GM13977 (cell line): ENCODE data around the gene ASB18.

Source experiments
- DNase-seq: peaks from one replicate; pipeline ENCODE4 v3.0.0; 2012; ENCODE audit warnings: low spot score
- in situ Hi-C: fragments of 300-500 bp; cut with MboI; formaldehyde crosslinking; loops from one replicate; pipeline ENCODE4 v1.12.0; 2022; ENCODE audit warnings: low sequenced_read_pairs, low pct_unique_long_range_greater_than_20kb, mixed read lengths, inconsistent platforms; ENCODE audit not compliant: unreplicated experiment
- TF ChIP-seq, protein P1 (sequence below): IDR thresholded peaks from 2 replicates; pipeline ENCODE4 v1.5.1; 2012; ENCODE audit warnings: mild to moderate bottlenecking, control low read depth; ENCODE audit not compliant: insufficient read depth; ENCODE audit errors: extremely low read depth, missing control alignments

Gene ASB18

DNA sequence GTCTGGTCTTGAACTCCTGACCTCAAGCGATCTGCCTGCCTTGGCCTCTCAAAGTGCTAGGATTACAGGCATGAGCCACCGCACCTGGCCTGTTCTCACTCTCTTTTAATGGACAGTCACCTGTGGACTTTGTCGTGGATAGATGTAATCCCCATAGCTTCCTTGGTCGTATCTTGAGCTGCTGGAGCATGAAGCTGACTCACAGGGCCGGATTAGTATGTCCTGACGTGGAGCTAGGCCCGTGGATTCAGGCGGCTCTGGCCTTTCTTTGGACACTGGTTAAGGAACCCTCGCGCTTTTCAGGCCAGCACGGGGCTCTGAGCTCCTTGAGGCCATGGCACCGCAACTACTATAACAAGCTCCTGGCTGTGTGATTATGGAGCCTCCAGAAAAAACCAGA, 68.5 kb downstream of the ASB18 start:
- in situ Hi-C loops = loop anchor here (25.0 kb wide), 1 partner anchor 408 kb away; no protein-coding TSS in a partner anchor
- DNase-seq = no peak
- TF ChIP-seq, protein P1, sequence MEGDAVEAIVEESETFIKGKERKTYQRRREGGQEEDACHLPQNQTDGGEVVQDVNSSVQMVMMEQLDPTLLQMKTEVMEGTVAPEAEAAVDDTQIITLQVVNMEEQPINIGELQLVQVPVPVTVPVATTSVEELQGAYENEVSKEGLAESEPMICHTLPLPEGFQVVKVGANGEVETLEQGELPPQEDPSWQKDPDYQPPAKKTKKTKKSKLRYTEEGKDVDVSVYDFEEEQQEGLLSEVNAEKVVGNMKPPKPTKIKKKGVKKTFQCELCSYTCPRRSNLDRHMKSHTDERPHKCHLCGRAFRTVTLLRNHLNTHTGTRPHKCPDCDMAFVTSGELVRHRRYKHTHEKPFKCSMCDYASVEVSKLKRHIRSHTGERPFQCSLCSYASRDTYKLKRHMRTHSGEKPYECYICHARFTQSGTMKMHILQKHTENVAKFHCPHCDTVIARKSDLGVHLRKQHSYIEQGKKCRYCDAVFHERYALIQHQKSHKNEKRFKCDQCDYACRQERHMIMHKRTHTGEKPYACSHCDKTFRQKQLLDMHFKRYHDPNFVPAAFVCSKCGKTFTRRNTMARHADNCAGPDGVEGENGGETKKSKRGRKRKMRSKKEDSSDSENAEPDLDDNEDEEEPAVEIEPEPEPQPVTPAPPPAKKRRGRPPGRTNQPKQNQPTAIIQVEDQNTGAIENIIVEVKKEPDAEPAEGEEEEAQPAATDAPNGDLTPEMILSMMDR = no peak

- DNase-seq = no peak
- TF ChIP-seq, protein P1 = no peak
- in situ Hi-C loops = loop anchor here (25.0 kb wide), 1 partner anchor 407 kb away; no protein-coding TSS in a partner anchor
Observed at GRCh38 chr2:236194786-236195185, 69.4 kb downstream of the ASB18 start.

DNA sequence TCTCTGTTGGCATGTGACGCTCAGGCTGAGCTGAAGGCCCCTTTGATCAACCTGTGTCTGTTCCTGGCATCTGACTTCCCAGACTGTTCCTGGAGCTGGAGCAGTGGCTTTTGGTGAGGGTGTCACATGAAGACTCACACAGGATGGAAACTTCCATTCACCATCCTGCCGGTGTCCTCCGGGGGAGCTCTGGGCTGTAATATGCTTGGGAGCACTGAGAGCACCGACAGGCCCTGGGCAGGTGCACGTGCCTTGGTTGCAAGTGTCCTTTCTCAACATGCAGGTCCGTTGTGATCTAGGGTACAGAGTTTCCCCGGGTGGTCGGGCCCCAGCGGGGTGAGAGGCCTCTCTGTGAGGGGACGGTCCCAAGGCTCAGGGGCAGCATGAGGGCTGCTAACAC, 71.2 kb downstream of the ASB18 start:
- DNase-seq = no peak
- TF ChIP-seq, protein P1 = no peak
- in situ Hi-C loops = loop anchor here (25.0 kb wide), 1 partner anchor 406 kb away; no protein-coding TSS in a partner anchor

DNA sequence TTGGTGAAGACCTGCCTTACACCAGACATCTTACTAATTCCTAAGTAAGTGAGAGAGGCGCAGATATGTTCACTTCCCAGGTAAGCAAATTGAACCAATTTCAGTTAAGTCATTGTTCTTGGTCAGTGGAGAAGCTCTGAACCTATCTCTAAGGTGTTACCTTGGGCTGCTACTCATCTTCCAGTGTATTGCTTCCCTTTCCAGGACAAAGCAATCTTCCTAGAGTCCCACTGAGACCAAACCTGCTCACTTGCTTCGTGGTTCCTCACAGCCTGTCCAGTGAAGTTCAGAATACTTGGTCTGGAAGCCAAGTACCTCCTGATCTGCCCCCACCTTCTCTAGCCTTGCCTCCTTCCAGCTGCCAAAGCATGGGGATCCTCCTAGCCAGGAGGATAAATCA, 73.5 kb downstream of the ASB18 start:
- TF ChIP-seq, protein P1 = no peak
- in situ Hi-C loops = loop anchor here (25.0 kb wide), 1 partner anchor 403 kb away; no protein-coding TSS in a partner anchor
- no peak for DNase-seq

DNA sequence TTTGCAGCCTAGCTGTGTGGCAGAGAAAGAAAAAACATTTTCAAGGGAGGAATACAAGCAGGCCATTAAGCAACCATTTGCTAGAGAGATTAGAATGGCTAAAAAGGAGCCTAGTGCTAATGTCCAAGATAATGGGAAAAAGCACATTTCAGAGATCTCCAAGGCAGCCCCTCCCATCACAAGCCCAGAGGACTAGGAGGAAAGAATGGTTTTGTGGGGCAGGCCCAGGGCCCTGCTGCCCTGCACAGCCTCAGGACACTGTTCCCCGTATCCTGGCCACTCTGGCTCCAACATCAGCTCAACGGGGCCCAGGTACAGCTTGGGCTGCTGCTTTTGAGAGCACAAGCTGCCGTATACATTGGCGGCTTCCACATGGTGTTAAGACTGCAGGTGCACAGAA, 79.5 kb downstream of the ASB18 start:
- in situ Hi-C loops = loop anchor here (25.0 kb wide), 1 partner anchor 397 kb away; no protein-coding TSS in a partner anchor
- TF ChIP-seq, protein P1 = no peak
- no peak for DNase-seq

- in situ Hi-C loops = loop anchor here (25.0 kb wide), 1 partner anchor 394 kb away; no protein-coding TSS in a partner anchor
- peak; percentile 67 for DNase-seq
- TF ChIP-seq, protein P1 = peak; percentile 52
Observed at GRCh38 chr2:236180831-236181453, 83.3 kb downstream of the ASB18 start.
